Endothelial cell of umbilical vein (primary cell): ENCODE data around the gene TRIML2. TPM values are rescaled to one million over a fixed set of nuclear protein-coding genes. Genes with fewer than 3 reads are reported as not detected.

Source experiments
- BruUV-seq: library from RNA; stranded (reverse); fragments of 400-500 nt; replicated peaks from 2 replicates; lab custom pipeline; 2021; lab: Mats Ljungman, UMichigan
- CTCF ChIA-PET: fragments of 300-600, 350-600 bp; sonication (Branson Sonifier 250); formaldehyde crosslinking; loops from one replicate; lab custom pipeline; 2021; ENCODE audit warnings: antibody characterized with exemption, inconsistent platforms; lab: Charles Lee
- POLR2A ChIA-PET: fragments of 300-600, 350-600 bp; sonication (Branson Sonifier 250); formaldehyde crosslinking; loops from one replicate; lab custom pipeline; 2021; ENCODE audit warnings: antibody characterized with exemption, inconsistent platforms; lab: Charles Lee
- DNase-seq: peaks from one replicate; pipeline ENCODE4 v3.0.0-alpha.2; 2011; ENCODE audit warnings: low read depth, low spot score
- FAIRE-seq: peaks from 2 replicates; lab custom pipeline; 2011; peaks lifted over from hg19 to GRCh38; lab: Jason Lieb, UNC
- H2AFZ ChIP-seq: 2 replicates; pipeline ENCODE4 v1.6.0; 2012; ENCODE audit warnings: low read depth, low read length, control low read depth, inconsistent platforms
- H3K27ac ChIP-seq: 2 replicates; pipeline ENCODE4 v1.5.1; 2011; ENCODE audit warnings: low read depth, mild to moderate bottlenecking, control low read depth, low read length, moderate library complexity; ENCODE audit not compliant: insufficient read depth
- H3K27me3 ChIP-seq, 2 experiments: 2 replicates each; pipeline versions ENCODE4 v1.6.0 to v1.6.1; 2011; ENCODE audit warnings: low read length in 2 of 2, mixed read lengths in 1 of 2; ENCODE audit not compliant: control insufficient read depth in 2 of 2, insufficient read depth in 2 of 2
- H3K36me3 ChIP-seq, 2 experiments: 2 replicates in 1 of 2; 3 replicates in 1 of 2; pipeline ENCODE4 v1.5.1; 2011; ENCODE audit warnings: low read length in 2 of 2, mild to moderate bottlenecking in 1 of 2, moderate library complexity in 1 of 2; ENCODE audit not compliant: control insufficient read depth in 2 of 2, insufficient read depth in 2 of 2; ENCODE audit errors: extremely low read depth in 1 of 2
- H3K4me1 ChIP-seq: 3 replicates; pipeline ENCODE4 v1.5.1; 2011; ENCODE audit warnings: mild to moderate bottlenecking, low read length; ENCODE audit not compliant: control insufficient read depth, insufficient read depth; ENCODE audit errors: extremely low read depth
- H3K4me2 ChIP-seq: 2 replicates; pipeline ENCODE4 v1.6.1; 2011; ENCODE audit warnings: low read length, control low read depth, mixed read lengths; ENCODE audit not compliant: insufficient read depth
- H3K4me3 ChIP-seq, 3 experiments: fragments of 200-600 bp in 1 of 3; sonication (generic), shearing (Covaris generic) in 1 of 3; replicated peaks in 1 of 3; 2 replicates each; pipeline ENCODE4 v1.5.1; 2011 to 2016; ENCODE audit warnings: control low read depth in 3 of 3, low read length in 3 of 3, mild to moderate bottlenecking in 2 of 3, inconsistent platforms in 1 of 3, low read depth in 1 of 3, moderate library complexity in 1 of 3; ENCODE audit not compliant: insufficient read depth in 1 of 3
- H3K79me2 ChIP-seq: 2 replicates; pipeline ENCODE4 v1.6.0; 2012; ENCODE audit warnings: low read length, inconsistent platforms; ENCODE audit not compliant: control insufficient read depth, insufficient read depth
- H3K9ac ChIP-seq: replicated peaks from 2 replicates; pipeline ENCODE3; 2011; ENCODE audit warnings: low read length, control low read depth; ENCODE audit not compliant: insufficient read depth; ENCODE audit errors: extremely low read depth
- H3K9me1 ChIP-seq: replicated peaks from 3 replicates; pipeline ENCODE4 v1.6.0; 2011; ENCODE audit warnings: mild to moderate bottlenecking, low read length; ENCODE audit not compliant: control insufficient read depth, insufficient read depth; ENCODE audit errors: extremely low read depth
- H3K9me3 ChIP-seq: replicated peaks from 2 replicates; pipeline ENCODE4 v1.5.1; 2012; ENCODE audit warnings: low read length, inconsistent platforms; ENCODE audit not compliant: control insufficient read depth, insufficient read depth
- H4K20me1 ChIP-seq: replicated peaks from 2 replicates; pipeline ENCODE3; 2011; ENCODE audit warnings: mild to moderate bottlenecking, low read length; ENCODE audit not compliant: control insufficient read depth, insufficient read depth; ENCODE audit errors: extremely low read depth
- EZH2 ChIP-seq: IDR thresholded peaks from 2 replicates; pipeline ENCODE4 v1.6.1; 2012; ENCODE audit warnings: borderline replicate concordance, low read depth, mild to moderate bottlenecking, moderate library complexity, low read length, inconsistent platforms; ENCODE audit not compliant: severe bottlenecking
- FOS ChIP-seq: IDR thresholded peaks from 2 replicates; pipeline ENCODE4 v1.6.1; 2011; ENCODE audit warnings: mild to moderate bottlenecking, low read length, moderate library complexity, borderline replicate concordance; ENCODE audit not compliant: insufficient read depth
- GATA2 ChIP-seq: IDR thresholded peaks from 2 replicates; pipeline ENCODE4 v1.7.0; 2011; ENCODE audit warnings: low read depth, mild to moderate bottlenecking, moderate library complexity, mixed read lengths, low read length; ENCODE audit not compliant: insufficient read length, insufficient read depth
- JUN ChIP-seq: IDR thresholded peaks from 2 replicates; pipeline ENCODE4 v1.6.1; 2011; ENCODE audit warnings: borderline replicate concordance, low read depth; ENCODE audit not compliant: insufficient read length, insufficient read depth
- MYC ChIP-seq: IDR thresholded peaks from one replicate; pipeline ENCODE4 v1.6.1; 2011; ENCODE audit warnings: mild to moderate bottlenecking, low read depth, low read length
- POLR2A ChIP-seq: IDR thresholded peaks from 2 replicates; pipeline ENCODE4 v1.6.1; 2012; ENCODE audit warnings: low read depth, mild to moderate bottlenecking, control low read depth, low read length
- POLR2AphosphoS5 ChIP-seq: IDR thresholded peaks from 2 replicates; pipeline ENCODE4 v1.6.1; 2012; ENCODE audit warnings: low read depth, mild to moderate bottlenecking, control low read depth, low read length, moderate library complexity; ENCODE audit not compliant: insufficient read depth
- dilution Hi-C: fragments of 300-500 bp; cut with MboI; formaldehyde crosslinking; loops from one replicate; pipeline ENCODE4 v1.15.0; 2019; ENCODE audit warnings: low sequenced_read_pairs; ENCODE audit not compliant: extremely low pct_ligation_motif_present
- intact Hi-C: fragments of 100-400 bp; cut with micrococcal nuclease; formaldehyde crosslinking; loops from one replicate; pipeline ENCODE4 v1.10.0; 2022
- polyA plus RNA-seq, 4 experiments: library from polyadenylated mRNA; depleted of rRNA in 3 of 4; stranded (reverse) in 3 of 4; unstranded in 1 of 4; fragments of >200 nt; gene quantifications; 2 replicates each; pipeline versions ENCODE4 v1.2.1 to v1.2.3, GENCODE V29; 2011 to 2012; ENCODE audit warnings: missing spikeins in 1 of 4
- total RNA-seq: library from RNA; stranded (reverse); gene quantifications from 2 replicates; pipeline ENCODE4 v1.2.3, GENCODE V29; 2021
- TF ChIP-seq, protein P1 (sequence below), 2 donors: IDR thresholded peaks; 1 replicate in 1 of 2; 2 replicates in 1 of 2; pipeline ENCODE4 v1.5.1; 2011; ENCODE audit warnings: low read length in 2 of 2, mild to moderate bottlenecking in 2 of 2, moderate library complexity in 2 of 2, control low read depth in 1 of 2, inconsistent platforms in 1 of 2, low read depth in 1 of 2; ENCODE audit not compliant: insufficient read depth in 1 of 2; ENCODE audit errors: extremely low read depth in 1 of 2
- TF ChIP-seq, protein P2 (sequence below): IDR thresholded peaks from 2 replicates; pipeline ENCODE4 v1.6.1; 2011; ENCODE audit not compliant: insufficient read depth, insufficient read length

The TRIML2 gene
- total and polyA plus RNA-seq, 2 donors (not counting 3 experiments of a cell fraction or from before 2014, with no cell fraction given): 0.15 TPM; not detected in 1

DNA sequence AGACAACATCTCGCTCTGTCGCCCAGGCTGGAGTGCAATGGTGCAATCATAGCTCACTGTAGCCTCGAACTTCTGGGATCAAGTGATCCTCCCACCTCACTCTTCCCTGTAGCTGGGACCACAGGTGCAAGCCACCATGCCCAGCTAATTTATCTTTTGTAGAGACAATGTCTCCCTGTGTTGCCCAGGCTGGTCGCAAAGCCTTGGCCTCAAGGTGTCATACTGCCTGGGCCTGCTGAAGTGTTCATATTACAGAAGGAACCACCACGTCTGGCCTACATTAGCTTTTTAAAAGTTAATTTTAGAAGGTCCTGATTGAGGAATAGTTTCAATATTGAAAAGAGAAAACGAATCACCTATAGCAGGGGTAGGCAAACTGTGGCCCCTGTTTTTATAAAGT, 22.5 kb downstream of the TRIML2 start:
- TF ChIP-seq JUN (no peak), EZH2 (no peak), FOS (no peak), POLR2A (no peak), MYC (no peak), POLR2AphosphoS5 (no peak), GATA2 (no peak)
- TF ChIP-seq, protein P1, sequence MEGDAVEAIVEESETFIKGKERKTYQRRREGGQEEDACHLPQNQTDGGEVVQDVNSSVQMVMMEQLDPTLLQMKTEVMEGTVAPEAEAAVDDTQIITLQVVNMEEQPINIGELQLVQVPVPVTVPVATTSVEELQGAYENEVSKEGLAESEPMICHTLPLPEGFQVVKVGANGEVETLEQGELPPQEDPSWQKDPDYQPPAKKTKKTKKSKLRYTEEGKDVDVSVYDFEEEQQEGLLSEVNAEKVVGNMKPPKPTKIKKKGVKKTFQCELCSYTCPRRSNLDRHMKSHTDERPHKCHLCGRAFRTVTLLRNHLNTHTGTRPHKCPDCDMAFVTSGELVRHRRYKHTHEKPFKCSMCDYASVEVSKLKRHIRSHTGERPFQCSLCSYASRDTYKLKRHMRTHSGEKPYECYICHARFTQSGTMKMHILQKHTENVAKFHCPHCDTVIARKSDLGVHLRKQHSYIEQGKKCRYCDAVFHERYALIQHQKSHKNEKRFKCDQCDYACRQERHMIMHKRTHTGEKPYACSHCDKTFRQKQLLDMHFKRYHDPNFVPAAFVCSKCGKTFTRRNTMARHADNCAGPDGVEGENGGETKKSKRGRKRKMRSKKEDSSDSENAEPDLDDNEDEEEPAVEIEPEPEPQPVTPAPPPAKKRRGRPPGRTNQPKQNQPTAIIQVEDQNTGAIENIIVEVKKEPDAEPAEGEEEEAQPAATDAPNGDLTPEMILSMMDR (IDR thresholded peaks at IDR 0.05; ENCODE audit: extremely low read depth in 1 of 2, insufficient read depth in 1 of 2, low read depth in 1 of 2, low read length in 2 of 2): no peak
- TF ChIP-seq, protein P2, sequence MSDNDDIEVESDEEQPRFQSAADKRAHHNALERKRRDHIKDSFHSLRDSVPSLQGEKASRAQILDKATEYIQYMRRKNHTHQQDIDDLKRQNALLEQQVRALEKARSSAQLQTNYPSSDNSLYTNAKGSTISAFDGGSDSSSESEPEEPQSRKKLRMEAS: no peak
- no peak overlapping the region for H3K4me2 ChIP-seq
- BruUV-seq: no TSS peak
- no peak overlapping the region for H2AFZ ChIP-seq
- H3K79me2 ChIP-seq: no peaks in the 10 kb centered on the region
- ChIA-PET POLR2A (no interaction called here), CTCF (no interaction called here)
- H3K9me1 ChIP-seq: no peaks in the 10 kb centered on the region
- intact Hi-C loops: no loop called here
- no peak overlapping the region for H3K27ac ChIP-seq
- H3K4me3 ChIP-seq: no peak overlapping the region
- H3K4me1 ChIP-seq: no peaks in the 10 kb centered on the region
- no peak for FAIRE-seq
- DNase-seq: no peak
- dilution Hi-C loops: no loop called here
- H3K36me3 ChIP-seq: no peaks in the 10 kb centered on the region
- H4K20me1 ChIP-seq: no peaks in the 10 kb centered on the region
- peaks cover 1% of the 10 kb centered on the region for H3K9me3 ChIP-seq
- no peak overlapping the region for H3K9ac ChIP-seq
- no peaks in the 10 kb centered on the region for H3K27me3 ChIP-seq
